HG02970 (cell line): ENCODE data around the gene POLE4.
A peak's percentile ranks its signal among the peaks of the same experiment; 100 is the strongest.

Experiments
- ATAC-seq: cut with Tn5 transposase; IDR thresholded peaks from one replicate; pipeline ENCODE4 v1.9.1; 2021; ENCODE audit warnings: mild to moderate bottlenecking, moderate library complexity, moderate number of reproducible peaks; ENCODE audit not compliant: unreplicated experiment, low FRiP score

POLE4 gene

DNA sequence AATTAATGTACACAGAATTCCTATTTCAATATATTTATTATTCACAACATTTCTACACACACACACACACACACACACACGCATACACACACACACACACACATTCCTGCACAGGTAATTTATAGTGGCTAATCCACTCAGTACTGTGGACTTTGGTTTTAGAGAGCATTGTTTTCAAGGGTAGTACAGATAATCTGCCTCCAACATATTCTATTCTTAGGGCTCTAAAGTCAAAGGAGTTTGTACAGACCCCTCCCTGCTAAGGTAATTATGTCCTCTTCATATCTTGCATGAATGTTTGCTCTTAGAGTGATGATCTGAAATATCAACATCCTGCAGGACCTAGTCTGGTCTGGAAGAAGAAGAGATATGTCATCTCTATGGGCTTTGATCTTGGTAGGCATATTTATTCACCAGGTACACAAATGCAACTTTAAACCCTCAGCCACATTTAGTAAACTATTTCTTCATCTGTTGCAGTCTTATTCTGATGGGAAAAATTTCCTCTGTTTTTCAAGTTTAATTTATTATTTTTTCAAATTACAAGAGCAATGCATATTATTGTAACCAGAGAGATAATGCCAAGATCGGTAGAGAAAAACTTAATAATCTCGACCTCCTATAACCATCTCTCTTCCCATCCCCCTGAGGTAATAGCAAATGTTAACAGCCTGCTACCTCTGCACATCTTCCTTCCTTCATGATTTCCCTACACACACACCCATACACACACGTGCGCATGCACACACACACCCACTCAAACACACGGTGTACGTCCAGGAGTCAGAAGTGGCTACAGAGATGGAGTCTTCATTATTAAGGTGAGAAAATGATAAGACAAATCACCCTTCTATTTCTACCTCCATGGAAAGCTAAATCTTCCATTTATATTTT is 18.3 kb upstream of the POLE4 start:
- no peak for ATAC-seq

DNA sequence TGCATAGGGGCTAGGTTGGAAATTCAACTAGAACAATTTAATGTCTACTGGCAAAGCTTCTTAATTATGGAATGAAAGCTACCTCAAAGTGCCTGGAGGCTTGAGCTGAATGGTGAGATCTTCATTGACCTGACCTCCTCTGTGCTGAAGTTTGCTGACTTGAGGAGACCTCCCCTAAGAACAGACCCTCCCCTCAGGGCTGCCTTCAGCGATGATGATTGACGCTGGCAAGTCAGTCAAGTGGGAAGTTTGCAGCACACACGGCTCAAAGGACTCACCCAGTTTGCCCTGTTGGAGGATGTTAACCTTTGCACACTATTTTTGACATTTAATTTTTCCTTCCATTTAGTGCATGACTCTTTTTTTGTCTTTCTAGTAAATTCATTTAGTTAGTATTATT is 17.2 kb upstream of the POLE4 start:
- no peak for ATAC-seq

DNA sequence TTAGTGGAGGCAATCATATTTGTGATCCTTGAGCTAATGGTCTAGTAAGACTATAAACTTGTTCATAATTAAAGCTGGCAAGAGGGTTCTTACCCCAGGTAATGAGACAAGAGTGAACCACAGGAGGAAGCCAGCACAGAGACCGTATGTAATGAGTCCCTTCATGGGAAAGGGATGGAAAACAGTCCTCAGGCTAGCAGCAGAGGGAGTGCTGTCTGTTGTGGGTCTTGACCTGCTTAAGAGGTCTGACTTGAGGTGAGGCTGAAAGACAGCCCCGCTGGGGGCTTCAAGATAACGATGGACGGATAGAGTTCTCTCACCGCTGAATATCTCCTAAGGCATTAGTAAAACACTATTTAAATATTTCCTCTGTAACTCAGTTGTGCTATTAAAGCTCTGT is 16.2 kb upstream of the POLE4 start:
- no peak for ATAC-seq

DNA sequence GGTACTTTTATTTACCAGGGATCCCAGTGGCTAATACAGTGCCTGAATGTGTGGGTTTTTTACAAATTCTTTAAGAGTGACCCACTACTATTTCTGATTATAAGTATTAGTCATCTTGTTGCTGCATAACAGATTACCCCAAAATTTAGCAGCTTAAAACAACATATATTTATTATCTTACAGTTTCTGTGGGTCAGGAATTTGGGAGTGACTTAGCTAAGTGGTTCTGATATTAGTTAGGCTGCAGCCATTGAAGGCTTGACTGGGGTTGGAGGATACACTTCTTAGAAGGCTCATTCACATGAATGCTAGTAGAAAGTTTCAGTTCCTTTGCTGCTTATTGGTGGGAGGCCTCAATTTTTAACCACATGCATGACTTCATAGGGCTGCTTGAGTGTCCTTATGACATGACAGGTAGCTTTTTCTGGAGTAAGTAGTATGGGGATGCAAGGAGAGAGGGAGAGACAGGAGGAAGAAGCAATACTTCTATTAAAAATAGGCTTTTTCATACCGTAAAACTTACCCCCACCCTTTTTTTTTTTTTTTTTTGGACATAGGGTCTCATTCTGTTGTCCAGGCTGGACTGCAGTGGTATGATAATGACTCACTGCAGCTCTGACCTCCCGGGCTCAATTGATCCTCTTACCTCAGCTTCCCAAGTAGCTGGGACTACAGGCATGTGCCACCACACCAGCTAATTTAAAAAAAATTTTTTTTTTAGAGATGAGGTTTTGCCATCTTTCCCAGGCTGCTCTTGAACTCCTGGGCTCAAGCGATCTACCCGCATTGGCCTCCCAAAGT is 13.3 kb upstream of the POLE4 start:
- ATAC-seq = peak; percentile 62

DNA sequence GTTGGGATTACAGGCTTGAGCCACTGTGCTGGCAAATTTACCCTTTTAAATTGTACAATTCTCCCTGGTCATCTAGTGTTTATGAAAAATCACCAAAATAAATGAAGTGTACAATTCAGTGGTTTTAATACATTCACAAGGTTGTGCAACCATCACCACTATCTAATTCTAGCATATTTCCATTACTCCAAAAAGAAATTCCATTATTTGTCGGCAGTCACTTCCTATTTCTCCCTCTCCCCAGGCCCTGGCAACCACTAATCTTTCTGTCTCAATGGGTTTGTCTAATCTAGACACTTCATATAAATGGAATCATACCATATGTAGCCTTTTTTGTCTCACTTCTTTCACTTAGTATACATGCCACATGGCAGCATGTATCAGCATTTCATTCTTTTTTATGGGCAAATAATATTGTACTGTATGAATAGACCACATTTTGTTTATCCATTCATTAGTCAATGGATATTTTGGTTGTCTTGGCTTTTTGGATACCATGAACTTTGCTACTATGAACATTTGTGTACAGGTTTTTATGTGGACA is 12.6 kb upstream of the POLE4 start:
- no peak for ATAC-seq

DNA sequence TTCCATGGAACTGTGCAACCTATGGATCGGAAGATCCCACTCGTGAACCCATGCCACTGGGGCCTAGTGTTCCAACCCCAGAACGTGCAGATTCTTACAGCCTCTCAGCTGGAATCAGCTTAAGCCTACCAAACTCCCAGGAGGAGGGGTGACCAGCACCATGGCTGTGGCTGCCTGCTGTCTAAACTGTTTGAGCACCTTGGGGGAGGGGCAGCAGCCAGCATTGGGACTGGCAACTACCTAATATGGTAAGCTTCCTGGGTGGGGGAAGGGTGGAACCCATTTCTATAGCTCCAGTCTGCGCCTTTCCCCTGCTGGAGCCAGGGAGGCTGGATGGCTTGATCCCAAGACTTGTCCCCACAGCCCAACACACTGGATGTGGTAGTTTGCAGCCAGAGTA is 10.7 kb upstream of the POLE4 start:
- ATAC-seq = no peak

DNA sequence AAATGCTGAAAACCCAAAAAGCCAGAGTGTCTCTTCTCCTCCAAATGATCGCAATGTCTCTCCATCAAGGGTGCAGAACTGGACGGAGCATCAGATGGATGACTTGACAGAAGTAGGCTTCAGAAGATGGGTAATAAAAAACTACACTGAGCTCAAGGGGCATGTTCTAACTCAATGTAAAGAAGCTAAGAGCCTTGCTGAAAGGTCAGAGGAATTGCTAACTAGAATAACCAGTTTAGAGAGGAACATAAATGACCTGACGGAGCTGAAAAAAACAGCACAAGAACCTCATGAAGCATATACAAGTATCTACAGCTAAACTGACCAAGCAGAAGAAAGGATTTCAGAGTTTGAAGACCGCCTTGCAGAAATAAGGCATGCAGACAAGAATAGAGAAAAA is 9.7 kb upstream of the POLE4 start:
- no peak for ATAC-seq

DNA sequence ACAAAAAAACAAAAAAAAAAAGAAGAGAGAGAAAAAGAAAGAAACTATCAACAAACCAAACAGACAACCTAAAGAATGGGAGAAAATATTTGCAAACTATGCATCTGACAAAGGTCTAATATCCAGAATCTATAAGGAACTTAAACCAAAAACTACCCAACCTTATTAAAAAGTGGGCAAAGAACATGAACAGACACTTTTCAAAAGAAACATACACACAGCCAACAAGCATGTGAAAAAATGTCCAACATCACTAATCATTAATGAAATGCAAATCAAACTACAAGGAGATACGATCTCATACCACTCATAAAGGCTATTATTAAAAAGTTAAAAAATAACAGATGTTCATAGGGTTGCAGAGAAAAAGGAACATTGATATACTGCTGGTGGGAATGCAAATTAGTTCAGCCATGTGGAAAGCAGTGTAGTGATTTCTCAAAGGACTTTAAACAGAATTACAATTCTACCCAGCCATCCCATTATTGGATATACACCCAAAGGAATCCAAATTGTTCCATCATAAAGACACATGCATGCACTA is 7.2 kb upstream of the POLE4 start:
- no peak for ATAC-seq

DNA sequence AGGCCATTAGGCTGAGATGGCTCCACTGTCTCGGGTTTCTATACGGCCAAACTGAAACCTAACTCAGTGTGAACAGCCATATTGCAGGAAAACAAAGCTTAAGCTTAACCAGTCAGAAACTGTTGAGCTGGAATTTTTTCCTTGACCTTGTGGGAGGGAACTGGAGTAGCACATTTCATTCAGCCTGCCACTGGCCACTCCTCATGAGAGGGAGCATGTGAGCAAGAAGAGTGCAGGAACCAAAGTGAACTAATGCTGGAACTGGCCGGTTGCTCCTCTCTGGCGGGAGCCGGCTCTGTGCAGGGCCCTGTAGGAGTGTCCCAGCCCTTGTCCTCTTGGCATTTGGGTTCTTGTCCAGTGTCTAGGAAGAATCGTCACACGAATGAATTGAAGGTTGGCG is 5.9 kb upstream of the POLE4 start:
- ATAC-seq = no peak

DNA sequence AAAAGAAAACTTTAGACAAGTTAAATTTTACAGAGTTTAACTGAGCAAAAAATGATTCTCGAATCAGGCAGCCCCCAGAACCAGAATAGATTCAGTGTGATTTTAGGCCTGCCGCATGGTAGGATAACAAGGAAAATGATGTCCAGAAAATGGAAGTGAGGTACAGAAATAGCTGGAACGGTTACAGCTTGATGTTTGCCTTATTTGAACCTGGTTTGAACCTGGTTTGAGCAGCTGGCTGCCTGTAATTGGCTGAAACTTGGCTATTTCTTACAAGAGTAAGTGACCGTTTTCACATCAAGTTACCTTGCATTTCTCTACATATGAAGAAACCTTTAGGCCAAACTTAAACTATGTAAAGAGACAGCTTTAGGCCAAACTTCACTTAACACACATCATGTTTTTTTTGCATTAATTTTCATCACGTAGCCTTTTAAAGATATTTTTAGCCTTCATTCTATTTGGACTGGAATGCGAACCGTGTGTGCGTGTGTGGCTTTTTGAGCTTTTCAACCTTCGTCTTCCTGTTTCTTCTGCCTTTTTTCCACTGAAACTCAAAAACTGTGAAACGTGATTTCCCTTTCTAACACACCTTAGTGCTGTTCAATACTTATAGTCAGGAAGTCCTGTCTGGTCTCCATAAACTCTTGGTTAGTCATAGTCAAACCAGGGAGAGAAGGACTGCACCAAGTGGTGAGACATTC is 4.5 kb upstream of the POLE4 start:
- no peak for ATAC-seq

DNA sequence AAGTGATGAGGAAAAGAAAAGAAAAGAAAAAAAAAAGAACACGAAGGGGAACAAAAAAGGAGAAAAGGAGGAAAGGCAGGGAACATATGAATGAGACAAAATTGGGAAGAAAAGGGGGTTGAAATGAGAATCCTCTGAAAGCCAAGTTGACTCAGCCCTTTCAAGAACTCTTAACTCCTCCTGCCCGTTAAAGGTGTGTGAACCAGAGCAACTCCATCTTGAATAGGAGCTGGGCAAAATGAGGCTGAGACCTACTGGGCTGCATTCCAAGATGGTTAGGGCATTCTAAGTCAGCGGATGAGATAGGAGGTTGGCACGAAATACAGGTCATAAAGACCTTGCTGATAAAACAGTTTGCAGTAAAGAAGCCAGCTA is 4.0 kb upstream of the POLE4 start:
- ATAC-seq = no peak

DNA sequence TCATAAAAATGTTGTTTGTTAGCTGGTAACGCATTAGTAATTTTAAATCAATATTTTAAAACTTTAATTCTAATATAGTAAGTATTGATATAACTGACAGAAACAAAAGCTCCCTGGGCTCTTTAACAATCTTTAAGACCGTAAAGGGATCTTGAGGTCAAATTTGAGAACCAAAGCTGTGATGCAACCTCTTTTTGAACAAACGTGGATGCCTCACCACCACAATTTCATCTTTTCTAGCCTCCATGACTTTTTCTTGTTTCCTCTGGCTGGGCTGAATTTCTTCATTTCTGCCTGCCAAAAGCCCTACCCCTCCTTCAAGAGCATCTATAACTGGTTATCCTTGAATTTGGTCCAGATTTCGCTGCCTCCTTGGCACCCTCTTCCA is 563 bp upstream of the POLE4 start:
- ATAC-seq = no peak

DNA sequence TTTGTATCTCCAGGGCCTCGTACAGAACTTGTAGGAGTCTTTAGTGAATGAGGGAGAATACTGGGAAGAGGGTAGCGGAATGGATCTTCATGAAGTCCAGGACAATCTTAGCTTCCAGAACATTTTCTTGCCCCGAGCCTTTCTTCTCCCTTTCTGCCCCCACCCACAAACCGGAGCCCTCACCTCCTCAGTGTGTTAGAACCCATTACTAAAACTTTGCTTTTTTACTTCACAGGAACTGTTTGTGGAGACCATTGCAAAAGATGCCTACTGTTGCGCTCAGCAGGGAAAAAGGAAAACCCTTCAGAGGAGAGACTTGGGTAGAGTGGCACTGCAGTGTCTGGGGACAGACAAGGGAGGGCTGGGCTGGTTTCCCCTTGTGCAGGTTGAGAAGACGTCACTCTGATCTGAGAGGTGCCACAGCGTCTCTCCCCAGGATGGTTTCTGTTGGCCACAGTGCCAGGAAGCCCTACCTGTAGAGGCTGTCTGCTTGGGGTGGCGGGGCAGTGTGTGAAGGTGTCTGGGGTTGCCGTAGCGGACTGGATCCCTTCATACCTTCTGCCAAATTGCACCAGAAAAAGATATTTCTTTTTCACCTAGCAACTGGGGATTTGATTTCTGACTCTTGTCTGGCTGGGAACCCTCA is 786 bp downstream of the POLE4 start:
- ATAC-seq = no peak

DNA sequence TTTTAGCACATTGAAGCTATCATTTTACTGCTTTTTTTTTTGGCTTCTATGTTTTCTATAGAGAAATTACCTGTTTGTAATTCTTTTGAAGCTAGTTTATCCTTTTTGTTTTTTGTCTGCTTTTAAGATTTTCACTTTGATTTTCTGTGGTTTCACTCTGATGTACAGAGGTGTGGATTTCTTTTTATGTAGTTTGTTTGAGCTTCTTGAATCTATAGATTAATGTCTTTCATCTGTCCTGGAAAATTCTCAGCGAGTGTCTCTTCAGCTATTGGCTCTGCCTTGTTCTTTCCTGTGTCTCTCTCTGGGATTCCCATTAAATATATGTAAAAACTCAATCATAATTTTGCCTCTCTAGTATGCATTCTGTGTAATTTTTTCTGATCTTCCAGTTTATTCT is 8.4 kb downstream of the POLE4 start:
- ATAC-seq = no peak

DNA sequence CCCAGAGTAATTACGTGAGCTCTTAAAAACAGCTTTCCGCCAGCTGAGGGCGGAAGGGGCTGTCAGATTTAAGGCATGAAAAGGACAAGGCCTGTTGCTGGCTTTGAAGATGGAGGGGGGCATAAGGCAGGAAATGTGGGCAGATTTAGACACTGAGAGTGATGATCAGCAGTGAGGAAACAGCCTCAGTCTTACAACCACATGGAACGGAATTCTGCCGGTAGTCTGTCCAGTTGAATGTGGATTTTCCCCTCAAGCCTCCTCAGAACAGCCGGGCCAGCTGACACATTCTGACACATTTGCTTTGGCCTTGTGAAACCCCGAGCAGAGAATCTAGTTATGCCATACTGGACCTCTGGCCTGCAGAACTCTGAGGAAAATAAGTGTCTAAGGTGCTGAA is 16.6 kb downstream of the POLE4 start:
- ATAC-seq = no peak

DNA sequence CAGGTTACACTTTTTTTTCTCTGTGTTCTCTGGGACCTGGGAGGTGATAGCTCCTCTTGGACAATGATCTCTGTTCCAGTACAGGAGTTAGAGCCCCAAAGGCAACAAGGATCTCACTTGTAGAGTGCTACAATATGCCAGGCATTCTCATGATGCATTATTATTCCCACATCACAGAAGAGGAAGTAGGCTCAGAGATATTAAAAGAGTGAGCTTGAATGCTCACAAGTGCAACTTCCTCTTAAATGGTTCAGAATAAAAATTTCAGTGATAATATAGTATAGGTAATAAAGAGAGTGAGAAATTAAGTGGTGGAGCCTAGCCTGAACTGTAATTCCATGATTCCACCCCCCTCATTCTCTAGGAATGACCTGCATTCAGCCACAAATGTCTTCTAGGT is 21.4 kb downstream of the POLE4 start:
- ATAC-seq = no peak

DNA sequence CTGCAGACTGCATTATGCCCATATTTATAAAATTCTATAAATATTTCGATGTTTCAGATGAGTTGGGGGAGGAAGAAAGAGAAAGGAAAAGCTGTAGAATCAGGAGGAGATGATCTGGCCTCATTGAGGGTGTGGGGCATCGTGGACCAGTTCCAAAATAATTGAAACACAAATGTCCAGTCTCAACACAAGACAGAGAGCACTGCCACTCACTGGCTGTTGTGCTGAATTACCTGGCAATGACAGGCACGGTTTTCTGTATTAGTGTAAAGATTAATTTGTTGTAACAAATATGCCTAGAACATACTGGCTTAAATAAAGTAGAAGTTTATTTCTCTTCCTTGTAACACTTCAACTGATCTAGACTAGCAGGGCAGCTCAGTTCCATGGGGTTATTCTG is 24.1 kb downstream of the POLE4 start:
- ATAC-seq = no peak

DNA sequence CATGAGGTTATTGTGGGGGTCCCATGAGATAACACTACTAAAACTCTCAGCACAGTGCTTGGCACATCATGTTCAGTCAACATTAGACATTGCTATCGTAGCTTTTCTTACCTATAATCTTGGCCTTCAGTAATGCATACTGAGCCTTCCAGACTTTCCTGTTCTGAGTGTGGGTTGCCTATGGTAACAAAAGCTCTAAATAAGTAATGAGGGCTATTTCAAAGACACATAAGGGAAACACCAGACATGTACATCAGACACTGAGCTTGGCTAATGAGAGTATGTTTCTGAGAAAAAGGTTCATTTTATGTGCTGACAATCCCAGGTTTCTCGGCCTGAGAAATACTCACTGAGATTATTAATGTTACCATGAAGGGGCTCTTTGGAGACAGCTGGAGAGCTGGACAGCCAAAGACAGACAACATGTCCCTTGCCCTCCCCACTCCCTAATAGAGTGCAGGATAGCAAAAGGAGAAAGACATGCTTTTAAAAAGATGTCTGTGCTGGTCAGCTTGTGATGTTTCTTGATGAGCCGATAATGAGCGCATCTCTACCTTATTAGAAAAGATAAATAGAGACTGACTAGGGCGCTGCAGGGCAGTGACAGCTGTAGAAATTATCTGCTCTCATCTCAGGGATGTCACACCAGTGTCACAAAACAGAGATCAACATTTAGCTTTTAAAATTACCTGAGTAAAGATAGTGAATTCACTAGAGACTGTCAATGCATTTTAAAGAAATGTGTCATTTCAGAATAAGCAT is 25.4 kb downstream of the POLE4 start:
- ATAC-seq = no peak

DNA sequence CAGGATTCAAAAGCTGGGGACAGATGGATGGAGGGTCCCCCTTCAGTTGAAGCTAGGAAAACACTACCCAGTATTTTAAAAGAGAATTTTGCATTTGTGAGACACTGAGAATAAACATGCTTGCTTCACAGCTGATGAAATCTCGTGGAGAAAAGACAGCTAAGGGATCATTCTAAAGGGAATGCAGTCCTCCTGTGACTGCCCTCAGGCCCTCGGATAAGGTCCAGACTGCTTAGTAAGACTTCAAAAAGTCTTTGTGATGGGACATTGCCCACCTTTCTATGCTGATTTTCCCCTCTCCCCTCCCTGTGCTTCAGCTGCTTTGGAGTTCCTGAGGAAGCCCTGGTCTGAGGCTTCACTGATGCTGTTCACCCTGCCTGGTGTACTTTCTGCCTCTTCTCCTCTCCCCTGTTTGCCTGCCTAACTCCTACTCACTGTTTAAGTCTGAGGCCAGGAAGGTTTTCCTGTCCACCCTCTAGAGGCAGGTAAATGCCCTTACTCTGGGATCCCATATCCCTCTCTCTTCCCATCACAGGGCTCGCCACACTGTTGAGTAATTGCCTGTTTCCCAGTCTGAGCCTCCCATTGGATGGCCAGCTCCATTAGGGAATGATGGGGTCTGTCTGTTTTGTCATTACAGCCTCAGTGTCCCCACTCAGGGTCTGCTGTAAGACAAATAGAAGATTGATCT is 26.6 kb downstream of the POLE4 start:
- ATAC-seq = no peak
